ENCODE results near the gene CLEC6A. TPM values are rescaled to one million over a fixed set of nuclear protein-coding genes. Genes with fewer than 3 reads are reported as not detected.
"Not testable (repeated sequence)": the region's sequence is repeated elsewhere in the genome, so short reads cannot be mapped to it uniquely, and the experiment has no call there.

The CLEC6A gene
- not detected for total RNA-seq

GRCh38 chr12:8455727-8456360, at the start of gene CLEC6A:
CLEC6A (plus strand) TSS chr12:8455962; CDS start chr12:8456112, 150 bp downstream.
- Mint-ChIP-seq H3K9me3 (no peaks in the 10 kb centered on the region), H3K27ac (no peak within 1 kb of the TSS), H3K36me3 (no peaks in the 10 kb centered on the region)
- ATAC-seq, result no peak
- DNase-seq (ENCODE audit: low spot score in 2 of 2), result no peak

- ATAC-seq; DNase-seq (ENCODE audit: low spot score in 2 of 2); H3K36me3 Mint-ChIP-seq; H3K9me3 Mint-ChIP-seq; H3K27ac Mint-ChIP-seq: not testable (repeated sequence)
Observed at GRCh38 chr12:8419576-8419975, 36.2 kb upstream of the CLEC6A start.

GRCh38 chr12:8420506-8420905, 35.3 kb upstream of the CLEC6A start:
- no peaks in the 10 kb centered on the region for H3K36me3 Mint-ChIP-seq
- DNase-seq (ENCODE audit: low spot score in 2 of 2), result no peak
- no peak overlapping the region for H3K27ac Mint-ChIP-seq
- ATAC-seq, result no peak
- H3K9me3 Mint-ChIP-seq, result no peaks in the 10 kb centered on the region

- not testable (repeated sequence) for ATAC-seq; H3K9me3 Mint-ChIP-seq; H3K36me3 Mint-ChIP-seq; H3K27ac Mint-ChIP-seq; DNase-seq (ENCODE audit: low spot score in 2 of 2)
Observed at GRCh38 chr12:8444536-8445278, 11.1 kb upstream of the CLEC6A start.

GRCh38 chr12:8445731-8446130, 10.0 kb upstream of the CLEC6A start:
- H3K9me3 Mint-ChIP-seq, result no peaks in the 10 kb centered on the region
- no peak overlapping the region for H3K27ac Mint-ChIP-seq
- DNase-seq (ENCODE audit: low spot score in 2 of 2) (no peak), ATAC-seq (no peak)
- no peaks in the 10 kb centered on the region for H3K36me3 Mint-ChIP-seq

GRCh38 chr12:8446642-8447547, 8.9 kb upstream of the CLEC6A start:
- no peak overlapping the region for H3K27ac Mint-ChIP-seq
- ATAC-seq (peak; percentile 47 to 61), DNase-seq (ENCODE audit: low spot score in 2 of 2) (peak in 1 of 2 donors; percentile 9)
- no peaks in the 10 kb centered on the region for H3K36me3 Mint-ChIP-seq
- no peaks in the 10 kb centered on the region for H3K9me3 Mint-ChIP-seq

- Mint-ChIP-seq H3K9me3 (no peaks in the 10 kb centered on the region), H3K27ac (peak overlapping the region in 1 of 2 donors; percentile 38), H3K36me3 (no peaks in the 10 kb centered on the region)
- peak; percentile 66 to 70 for ATAC-seq
- no peak for DNase-seq (ENCODE audit: low spot score in 2 of 2)
Observed at GRCh38 chr12:8449355-8449859, 6.4 kb upstream of the CLEC6A start.

GRCh38 chr12:8452036-8452435, 3.7 kb upstream of the CLEC6A start:
- H3K9me3 Mint-ChIP-seq, result no peaks in the 10 kb centered on the region
- DNase-seq (ENCODE audit: low spot score in 2 of 2) (no peak), ATAC-seq (no peak)
- no peaks in the 10 kb centered on the region for H3K36me3 Mint-ChIP-seq
- no peak overlapping the region for H3K27ac Mint-ChIP-seq

GRCh38 chr12:8453021-8453513, 2.7 kb upstream of the CLEC6A start:
- no peaks in the 10 kb centered on the region for H3K9me3 Mint-ChIP-seq
- H3K27ac Mint-ChIP-seq, result no peak overlapping the region
- no peaks in the 10 kb centered on the region for H3K36me3 Mint-ChIP-seq
- DNase-seq (ENCODE audit: low spot score in 2 of 2) (no peak), ATAC-seq (no peak)

- DNase-seq (ENCODE audit: low spot score in 2 of 2), result no peak
- Mint-ChIP-seq H3K27ac (no peak overlapping the region), H3K9me3 (no peaks in the 10 kb centered on the region), H3K36me3 (no peaks in the 10 kb centered on the region)
- no peak for ATAC-seq
Observed at GRCh38 chr12:8453796-8454195, 2.0 kb upstream of the CLEC6A start.

- DNase-seq (ENCODE audit: low spot score in 2 of 2) (no peak), ATAC-seq (no peak)
- Mint-ChIP-seq H3K27ac (no peak overlapping the region), H3K9me3 (no peaks in the 10 kb centered on the region), H3K36me3 (no peaks in the 10 kb centered on the region)
Observed at GRCh38 chr12:8455271-8455670, 491 bp upstream of the CLEC6A start.

- no peak overlapping the region for H3K27ac Mint-ChIP-seq
- no peaks in the 10 kb centered on the region for H3K36me3 Mint-ChIP-seq
- H3K9me3 Mint-ChIP-seq, result no peaks in the 10 kb centered on the region
- ATAC-seq, result no peak
- DNase-seq (ENCODE audit: low spot score in 2 of 2), result no peak
Observed at GRCh38 chr12:8461426-8461825, 5.7 kb downstream of the CLEC6A start.

- Mint-ChIP-seq H3K36me3 (no peaks in the 10 kb centered on the region), H3K9me3 (peaks cover 0 to 5% of the 10 kb centered on the region in 2 donors), H3K27ac (no peak overlapping the region)
- DNase-seq (ENCODE audit: low spot score in 2 of 2), result no peak
- no peak for ATAC-seq
Observed at GRCh38 chr12:8465301-8465996, 9.7 kb downstream of the CLEC6A start.

- no peak overlapping the region for H3K27ac Mint-ChIP-seq
- H3K9me3 Mint-ChIP-seq, result peaks cover 0 to 5% of the 10 kb centered on the region in 2 donors
- H3K36me3 Mint-ChIP-seq, result no peaks in the 10 kb centered on the region
- ATAC-seq, result no peak
- no peak for DNase-seq (ENCODE audit: low spot score in 2 of 2)
Observed at GRCh38 chr12:8466241-8466640, 10.5 kb downstream of the CLEC6A start.

GRCh38 chr12:8471090-8471489, 15.3 kb downstream of the CLEC6A start:
- ATAC-seq (no peak), DNase-seq (ENCODE audit: low spot score in 2 of 2) (no peak)
- peaks cover 0 to 5% of the 10 kb centered on the region in 2 donors for H3K9me3 Mint-ChIP-seq
- no peaks in the 10 kb centered on the region for H3K36me3 Mint-ChIP-seq
- H3K27ac Mint-ChIP-seq, result no peak overlapping the region

- Mint-ChIP-seq H3K36me3 (no peaks in the 10 kb centered on the region), H3K9me3 (no peaks in the 10 kb centered on the region), H3K27ac (no peak overlapping the region)
- DNase-seq (ENCODE audit: low spot score in 2 of 2) (no peak), ATAC-seq (no peak)
Observed at GRCh38 chr12:8475508-8476203, 19.9 kb downstream of the CLEC6A start.

All from activated naive CD4-positive, alpha-beta T cell treated with anti-CD3 and anti-CD28 coated beads, Interleukin-2, amount 50 U/mL, for 72 hours (primary cell).